ENCODE measurements around the gene ABLIM2.

ABLIM2 gene

DNA sequence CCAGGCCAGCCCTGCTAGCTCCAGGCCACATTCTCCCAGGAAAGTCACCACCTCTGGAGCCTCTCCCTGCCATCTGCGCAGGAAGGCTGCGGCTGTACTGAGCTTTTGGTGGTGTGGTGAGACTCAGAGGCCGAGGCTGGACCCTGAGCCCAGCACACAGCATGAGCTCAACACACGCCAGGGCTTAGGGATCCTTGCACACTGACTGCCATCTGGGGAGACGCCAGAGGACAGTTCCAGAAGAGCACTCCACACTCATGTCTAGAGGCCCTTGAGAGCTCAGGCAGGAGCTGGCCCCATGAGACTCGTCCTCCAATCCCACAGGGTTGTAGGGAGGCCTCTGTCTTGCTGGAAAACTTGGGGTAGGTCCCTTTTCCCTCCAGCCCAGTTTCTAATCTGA lies 40.6 kb downstream of the ABLIM2 start:
- DNase-seq, result no peak

DNA sequence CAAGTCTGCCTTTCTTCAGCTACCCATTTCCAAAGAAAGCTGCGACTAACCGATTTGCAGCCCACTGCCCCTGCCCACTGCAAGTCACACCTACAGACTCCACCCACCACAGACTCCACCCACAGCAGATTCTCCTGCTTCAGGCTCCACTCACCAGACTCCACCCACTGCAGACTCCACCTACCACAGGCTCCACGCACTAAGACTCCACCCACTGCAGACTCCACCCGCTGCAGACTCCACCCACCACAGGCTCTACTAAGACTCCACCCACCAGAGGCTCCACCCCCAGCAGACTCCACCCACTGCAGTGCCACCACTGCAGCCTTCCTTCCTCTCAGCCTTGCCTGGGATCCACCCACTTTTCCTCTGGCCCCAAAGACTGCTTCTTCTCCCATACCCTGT lies 41.3 kb downstream of the ABLIM2 start:
- DNase-seq, result peak; percentile 78

DNA sequence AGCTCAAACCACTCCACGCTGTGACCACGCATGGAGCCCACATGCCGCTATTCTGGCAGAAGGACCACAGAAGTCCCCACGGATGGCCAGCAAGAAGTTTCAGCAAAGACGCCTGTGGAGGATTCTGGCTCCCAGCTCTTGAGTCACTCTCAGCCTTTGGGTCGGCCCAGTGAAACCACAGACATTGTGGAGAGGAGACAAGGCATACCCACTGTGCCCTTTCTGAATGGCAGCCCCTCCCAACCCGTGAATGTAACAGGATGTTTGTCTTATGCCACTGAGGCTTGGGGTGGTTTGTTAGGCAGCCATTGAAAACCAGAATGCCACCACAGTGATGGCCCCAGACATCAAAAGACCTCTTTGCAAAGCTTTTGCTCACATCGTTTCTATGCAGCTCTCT lies 42.7 kb downstream of the ABLIM2 start:
- no peak for DNase-seq

DNA sequence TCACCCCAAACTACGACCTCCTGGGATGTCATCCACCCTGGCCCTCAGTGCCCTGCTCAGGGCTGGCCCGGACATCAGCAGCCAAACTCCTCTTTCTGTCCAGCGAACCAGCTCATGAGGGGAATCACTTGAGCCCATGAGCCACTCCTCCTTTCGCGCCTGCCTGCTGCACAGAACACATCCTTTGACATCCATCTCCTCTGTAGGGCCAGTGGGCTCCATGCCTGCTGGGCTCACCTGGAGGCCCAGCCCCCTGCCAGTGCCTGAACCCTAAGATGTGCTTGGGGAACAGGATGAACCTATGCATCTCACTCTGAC lies 43.5 kb downstream of the ABLIM2 start:
- DNase-seq, result no peak

DNA sequence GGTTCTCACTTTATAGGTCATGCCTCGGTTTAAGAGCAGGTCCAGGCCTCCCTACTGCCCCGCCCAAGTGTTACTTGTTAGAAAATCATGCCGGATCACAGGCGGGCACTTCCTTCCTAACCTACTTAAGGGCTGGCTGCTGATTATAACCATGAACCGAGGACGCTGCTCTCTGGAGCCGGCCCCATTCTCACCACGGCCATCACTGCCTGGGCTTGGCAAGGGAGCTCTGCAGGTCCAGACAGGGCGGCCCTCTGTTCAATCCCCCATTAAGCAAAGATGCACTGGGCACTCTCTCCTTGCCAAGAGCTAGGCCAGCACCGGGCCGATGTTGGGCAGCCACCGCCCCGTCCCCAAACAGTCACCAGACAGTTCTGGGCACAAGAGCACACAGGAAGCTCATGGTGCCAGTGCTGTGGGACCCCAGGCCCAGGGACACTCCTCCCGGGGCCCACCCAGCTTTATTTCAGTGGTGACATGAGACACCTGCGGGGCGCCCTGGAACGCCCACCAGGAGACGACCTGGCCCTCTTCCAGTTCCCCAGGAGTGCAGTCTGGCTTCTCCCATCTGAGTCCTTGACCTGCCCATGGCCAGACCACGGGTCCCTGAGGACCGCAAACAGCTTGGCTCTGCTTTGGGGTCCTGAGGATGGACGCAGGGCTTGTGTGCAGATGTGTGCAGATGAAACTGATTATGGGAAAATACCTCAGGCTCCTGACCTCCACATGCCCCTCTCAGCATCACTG lies 44.0 kb downstream of the ABLIM2 start:
- DNase-seq, result peak; percentile 49

DNA sequence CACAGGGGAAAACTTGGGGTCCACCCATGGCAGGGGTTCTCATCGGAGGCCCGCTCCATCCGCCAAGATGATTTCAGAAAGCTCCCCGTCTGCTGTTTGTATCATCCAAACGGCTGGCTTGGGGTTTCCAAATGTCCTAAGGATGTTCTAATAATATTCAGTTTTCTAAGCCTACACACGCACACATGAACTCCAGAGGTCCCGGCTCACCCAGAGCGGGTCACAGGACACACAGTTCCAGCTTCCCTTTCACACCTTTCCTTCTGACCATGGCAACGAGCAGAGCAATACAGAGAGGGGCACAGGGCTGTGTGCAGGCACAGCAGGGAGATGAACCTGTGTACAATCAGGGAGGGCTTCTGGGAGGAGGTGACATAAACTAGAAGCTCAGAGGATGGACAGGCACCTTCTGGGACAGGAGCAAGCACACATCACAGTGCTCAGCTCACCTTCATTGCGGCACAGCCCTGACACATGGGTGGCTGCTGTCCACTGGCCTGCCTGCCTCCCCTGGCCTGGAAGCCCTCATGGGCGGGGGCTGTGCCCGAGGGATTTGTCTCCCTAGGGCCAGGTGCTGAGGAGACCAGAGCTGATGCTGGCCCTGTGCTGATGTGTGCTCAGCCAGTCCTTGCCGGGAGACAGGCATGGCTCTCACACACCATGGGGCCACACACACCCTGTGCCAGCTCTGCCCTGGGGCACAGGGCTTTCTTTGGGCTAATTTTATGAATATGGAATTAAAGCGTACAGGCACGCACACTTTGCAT lies 44.8 kb downstream of the ABLIM2 start:
- DNase-seq, result peak; percentile 81

DNA sequence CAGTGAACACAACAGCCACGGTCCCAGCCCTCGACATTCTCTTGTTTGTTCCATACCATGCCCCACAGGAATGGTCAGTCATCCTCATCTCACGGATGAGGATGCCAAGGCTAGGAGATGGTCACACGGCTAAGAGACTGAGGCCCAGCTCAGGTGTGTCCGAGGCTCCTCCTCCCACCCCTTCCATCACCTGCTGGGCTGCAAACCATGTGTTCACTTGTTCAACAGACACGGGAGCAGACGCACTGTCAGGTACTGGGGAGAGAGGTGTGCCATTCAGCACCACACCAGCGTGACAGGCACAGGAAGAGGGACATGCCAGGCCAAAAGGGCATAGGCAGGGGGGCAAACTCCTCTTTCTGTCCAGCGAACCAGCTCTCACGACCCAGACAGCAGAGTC lies 45.9 kb downstream of the ABLIM2 start:
- peak; percentile 94 for DNase-seq

DNA sequence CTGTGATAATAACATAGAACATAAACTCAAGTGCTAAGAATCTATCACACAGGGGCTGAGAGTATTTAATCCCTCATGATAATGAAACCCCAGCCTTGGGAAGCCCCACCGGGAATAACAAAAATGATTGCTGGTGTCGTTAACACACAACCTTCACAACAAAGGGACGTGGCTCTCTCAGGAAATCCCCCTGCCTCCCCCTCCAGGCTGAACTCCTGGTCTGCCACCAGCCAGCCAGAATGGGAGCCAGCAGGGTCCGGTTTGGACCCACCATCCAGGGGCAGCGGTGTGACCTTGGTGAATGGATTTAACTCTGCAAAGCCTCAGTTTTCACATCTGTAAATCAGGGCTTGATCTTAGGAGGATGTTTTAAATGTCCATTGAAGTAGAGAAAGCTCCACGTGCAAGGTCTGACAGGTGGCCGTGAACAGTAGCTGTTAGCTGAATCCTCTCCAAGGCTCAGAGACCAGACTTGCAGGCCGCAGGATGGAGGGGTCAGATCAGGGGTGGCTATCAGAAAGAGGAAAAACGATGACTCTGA lies 46.5 kb downstream of the ABLIM2 start:
- no peak for DNase-seq

DNA sequence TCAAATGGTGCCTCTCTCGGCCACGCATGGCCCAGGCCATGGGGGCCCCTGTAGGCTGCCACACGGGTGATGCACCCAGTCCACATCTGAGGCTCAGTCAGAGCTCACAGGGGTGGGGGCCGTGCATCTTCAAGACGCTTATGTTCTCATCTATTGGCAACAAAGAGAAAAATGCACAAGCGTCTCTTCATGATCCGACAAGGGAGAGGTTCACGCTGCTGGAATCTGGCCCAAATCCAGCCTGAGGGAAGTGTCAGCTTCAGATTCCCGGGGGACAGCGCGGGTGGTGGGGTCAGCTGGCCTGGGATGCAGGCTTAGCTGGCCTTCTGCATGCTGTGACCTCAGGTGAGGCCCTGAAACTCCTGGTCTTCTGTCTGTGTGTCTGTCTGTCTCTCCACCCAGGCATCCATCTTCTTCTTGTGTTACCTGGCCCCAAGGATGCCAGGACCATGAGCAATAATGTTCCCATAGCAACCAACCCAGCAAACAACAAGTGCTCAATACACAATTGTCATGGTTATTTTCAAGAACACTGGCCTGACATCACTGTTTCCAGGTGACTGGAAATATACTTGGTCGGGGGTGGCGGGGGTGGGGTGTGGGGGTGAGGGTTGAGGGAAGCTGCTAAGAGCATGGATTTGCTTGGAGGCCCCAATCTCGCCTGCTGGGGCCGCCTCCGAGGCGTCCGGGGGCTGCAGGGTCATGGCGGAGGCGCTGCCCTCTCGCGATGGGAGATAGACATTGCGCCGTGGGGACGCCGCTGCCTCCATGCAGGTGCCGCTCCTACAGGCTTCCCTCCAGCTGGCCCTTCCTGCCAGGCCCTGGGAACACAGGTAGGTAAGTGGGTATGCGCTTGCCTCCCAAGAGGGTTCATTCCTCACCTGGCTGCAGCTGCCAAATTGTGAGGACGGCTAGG lies 48.3 kb downstream of the ABLIM2 start:
- peak; percentile 93 for DNase-seq

DNA sequence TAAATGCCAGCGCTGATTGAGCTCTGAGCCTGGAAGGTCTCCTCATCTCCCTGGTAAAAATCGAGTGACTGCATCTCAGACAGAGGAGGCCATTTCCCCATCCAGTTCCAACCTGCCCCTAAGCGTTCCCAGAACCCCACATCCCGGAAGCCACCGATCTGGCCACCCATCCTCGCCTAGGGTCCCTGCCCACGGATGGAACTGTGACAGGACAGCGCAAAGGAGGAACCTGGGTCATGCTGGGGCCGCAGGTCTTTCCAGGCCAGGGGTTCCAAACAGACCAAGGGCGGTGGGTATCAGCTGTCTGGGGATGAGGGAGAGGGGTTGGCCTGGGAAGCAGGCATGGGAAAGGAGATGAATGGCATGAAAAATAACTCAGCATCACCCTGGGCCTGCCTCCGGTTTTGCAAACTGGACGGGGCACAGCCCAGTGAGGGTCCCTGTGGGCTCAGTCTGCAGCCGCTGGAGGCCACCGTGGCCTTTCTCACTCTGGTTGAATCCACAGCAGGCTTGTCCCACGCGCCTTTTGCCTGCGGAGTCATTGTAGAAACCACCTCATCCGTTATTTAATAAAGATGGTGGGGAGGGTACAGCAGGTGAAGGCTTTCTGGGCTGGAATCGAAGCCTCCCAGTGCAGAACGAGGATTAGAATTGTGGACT lies 49.1 kb downstream of the ABLIM2 start:
- no peak for DNase-seq

DNA sequence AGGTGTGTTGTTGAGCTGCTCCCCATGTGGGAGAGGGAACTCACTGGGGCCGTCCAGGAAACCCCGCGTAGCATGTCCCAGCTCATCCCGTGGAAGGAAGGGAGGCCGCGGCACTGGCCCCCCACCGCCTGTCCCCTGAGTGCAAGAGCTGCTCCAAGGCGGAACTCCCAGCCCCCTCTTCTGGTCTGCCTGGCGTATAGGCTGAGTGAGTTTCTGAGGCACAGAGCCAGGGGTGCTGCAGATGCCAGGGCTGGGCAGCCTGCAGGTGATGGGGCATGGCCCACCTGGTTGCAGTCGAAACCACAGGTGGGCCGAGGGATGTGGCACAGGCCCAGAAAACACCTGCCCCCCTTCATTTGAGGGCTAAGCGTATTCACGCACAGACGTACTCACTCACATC lies 49.6 kb downstream of the ABLIM2 start:
- peak; percentile 52 for DNase-seq

DNA sequence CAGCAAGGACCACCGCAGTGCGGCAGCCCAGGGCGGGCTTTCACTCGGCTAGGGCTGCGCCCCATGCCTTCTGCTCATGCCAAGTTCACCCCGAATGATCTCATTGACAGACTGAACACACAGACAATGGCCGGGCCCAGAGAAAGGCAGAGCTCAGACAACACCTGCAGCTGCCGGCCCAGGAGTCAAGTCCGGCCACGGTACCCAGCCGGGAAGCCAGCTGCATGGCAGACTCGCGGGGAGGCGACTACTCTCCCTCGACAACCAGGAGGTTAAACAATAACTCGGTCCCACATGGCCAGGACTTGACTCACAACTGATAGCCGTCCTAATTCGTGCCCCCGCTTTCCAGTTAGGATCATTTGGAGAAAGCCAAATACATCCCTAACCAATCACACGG lies 50.4 kb downstream of the ABLIM2 start:
- DNase-seq, result peak; percentile 97

DNA sequence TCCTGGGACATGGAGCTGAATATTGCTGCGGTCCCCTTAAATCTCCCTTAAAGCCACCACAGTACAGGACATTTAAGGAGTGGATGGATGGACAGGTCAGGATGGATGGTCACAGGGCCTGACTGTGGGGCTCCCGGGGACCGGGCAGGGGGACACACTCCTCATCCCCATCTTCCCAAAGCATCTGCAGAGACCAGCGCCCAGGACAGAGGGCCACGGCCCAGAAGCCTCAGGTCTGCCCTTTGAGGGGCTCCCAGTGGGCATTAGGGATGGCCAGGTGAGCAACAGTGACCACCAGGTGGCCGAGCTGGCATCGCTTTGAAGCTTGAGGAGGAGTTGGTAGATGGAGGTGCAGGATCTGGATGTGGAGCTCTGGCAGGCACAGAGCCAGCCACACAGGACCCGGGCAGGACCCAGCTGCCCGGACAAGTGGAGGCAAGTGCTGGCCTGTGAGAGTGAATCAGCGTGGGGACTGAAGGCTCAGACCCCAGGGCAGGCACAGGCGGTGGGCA lies 51.4 kb downstream of the ABLIM2 start:
- no peak for DNase-seq

DNA sequence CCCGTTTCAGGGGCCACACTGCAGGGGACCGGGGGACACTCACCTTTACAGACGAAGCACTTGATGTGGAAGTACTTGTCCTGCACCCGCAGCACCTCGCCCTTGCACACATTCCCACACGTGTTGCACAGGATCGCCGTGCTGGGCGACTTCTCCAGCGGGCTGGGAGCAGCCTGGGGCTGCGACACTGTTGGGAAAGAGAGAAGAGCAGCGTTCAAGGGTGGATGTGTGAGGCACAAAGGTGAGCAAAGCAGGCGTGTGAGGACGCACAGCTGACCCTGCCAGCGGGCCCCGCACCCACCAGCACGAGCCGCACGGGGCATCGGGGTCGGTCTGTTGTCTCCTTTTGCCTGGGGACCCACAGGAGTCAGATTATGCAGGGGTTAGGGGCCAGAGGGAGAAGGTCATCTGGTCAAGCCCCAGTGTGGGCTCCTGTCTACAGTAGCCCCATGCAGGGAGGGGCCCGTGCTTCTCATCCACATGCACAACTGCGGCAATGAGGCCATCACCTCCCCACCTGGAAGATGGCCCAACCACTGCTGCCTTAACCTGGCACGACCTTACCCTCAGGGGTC lies 52.1 kb downstream of the ABLIM2 start:
- DNase-seq, result no peak

DNA sequence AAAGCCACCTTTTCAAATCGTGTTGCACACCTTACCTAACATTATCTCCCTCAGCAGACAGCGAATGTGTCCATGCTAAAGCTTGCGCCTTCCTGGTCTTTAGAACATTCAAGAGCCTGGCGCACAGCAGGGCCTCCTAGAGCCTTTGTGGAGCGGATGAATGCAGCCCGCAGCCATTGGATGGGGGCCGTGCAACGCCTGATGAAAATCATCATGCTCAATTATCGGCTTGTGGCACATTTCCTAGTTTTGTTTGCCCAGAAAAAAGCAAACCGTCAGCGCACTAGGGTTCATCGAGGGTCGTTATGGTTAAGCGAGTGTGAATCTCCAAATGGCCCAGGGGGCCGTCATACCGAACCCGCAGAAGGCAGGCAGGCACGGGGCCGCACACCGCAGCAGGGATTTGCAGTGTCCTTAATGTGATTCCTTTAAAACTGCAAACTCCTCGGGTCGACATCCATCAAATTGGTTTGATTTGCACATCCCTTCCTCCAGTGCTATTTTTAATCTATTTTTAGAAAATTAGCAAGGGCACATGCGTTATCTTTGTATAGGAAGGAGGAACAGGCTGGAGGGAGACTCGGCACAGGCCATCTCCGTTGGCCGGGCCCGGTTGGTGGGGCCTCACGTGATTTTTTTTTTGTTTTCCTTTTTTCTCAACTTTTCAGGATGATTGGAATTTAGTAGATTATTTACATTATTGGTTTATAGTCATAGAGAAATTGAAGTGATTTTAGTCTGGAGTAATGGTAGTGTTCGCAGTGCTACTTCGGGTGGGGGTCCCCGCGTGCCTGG lies 53.1 kb downstream of the ABLIM2 start:
- DNase-seq, result no peak

DNA sequence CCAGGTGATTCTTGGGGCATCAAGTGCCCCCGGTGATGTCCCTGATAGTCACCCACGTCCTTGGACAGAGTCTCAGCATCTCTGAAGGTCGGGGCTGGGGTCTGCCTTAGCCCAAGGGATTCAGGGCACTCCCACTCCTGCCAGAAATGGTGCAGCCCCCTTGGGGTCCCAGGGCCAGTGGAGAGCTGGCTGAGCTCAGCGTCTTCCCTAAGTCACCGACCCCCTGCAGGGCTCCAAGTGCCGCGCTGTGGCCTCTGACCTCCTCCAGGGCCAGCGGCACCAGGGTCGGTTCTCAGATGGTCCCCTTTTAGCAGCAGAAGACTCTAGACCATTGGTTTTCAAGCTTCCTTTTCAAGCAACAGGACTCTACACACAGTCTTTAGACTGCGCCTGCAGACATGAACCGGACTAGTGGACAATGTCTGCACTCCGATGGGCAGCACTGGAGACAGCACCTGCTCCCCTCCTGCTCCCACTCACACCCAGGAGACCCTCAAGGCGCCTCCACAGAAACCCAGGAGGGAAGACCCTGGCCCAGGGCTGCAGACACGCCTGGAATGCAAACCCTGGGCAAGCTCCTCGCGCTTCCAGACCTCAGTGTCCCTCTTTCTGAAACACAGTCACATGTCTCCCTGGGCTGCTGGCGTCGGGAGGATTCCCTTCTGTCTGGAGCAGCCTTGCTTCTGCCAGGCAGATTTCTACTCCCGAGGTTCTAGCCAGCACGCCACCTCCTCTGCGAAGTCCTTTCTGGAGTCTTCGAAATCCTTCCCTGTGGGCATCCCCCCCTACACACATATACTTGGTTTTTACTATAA lies 53.9 kb downstream of the ABLIM2 start:
- DNase-seq, result no peak

DNA sequence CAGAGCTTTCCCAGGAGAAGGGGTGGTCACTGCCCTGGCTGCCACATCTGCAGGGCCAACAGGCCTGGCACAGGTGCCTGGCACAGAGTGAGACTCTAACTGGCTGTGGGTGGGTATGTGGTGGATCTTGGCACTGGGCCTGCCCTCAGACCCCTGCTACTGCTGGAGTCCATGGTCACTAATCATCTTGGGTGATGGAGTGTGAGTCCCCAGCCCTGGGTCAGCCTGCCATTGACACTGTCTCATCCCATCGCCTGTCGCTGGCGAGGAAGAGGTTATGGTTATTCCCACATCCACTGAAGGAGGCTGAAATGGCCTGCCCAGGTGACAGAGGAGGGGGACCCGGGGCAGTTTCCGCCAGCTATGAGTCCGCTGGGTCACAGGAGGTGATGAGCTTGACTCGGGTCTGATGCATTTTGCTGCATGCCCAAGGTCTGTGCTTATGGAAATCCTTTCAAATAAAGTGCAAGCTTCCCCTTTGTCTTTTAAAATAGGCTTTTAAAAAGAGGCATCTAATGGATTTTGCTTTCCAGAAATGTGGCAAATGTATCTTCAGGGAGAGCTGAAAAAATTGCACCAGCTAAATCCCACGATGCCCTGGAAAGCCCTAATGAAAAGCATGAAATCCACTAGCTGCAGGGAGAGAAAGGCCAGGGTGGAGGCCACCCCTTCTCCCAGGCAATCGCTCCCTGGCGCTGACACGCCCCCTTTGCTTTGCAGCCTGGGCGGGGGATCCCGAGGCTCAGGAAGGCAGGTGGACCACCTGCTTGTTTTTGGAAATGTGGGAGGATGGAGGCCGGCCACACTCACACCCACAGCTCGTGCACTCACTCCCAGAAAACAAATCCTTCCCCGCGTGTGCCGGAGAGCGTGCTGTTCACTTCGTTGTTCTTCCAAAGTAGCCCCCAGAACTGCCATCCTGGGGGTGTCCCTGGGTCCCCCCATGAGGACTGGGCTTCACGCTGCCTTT lies 54.9 kb downstream of the ABLIM2 start:
- no peak for DNase-seq

DNA sequence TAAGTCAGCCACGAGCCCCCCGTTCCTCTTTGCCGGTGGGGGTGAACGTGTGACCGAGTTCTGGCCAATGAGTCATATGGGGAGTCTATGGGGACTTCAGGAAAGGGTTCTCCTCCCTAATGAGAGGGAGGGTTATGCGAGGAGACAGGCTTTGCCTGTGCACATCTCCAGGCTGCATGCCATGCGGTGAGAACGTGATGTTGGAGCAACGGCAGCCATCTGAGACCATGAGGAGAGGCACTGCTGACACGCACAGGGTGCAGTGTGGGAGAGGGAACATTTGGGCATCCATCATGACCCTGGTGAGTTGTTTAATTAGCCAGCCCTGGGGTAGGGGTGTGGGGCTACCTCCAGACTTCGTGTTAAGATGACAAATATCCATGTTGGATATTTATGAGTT lies 55.8 kb downstream of the ABLIM2 start:
- DNase-seq, result no peak

DNA sequence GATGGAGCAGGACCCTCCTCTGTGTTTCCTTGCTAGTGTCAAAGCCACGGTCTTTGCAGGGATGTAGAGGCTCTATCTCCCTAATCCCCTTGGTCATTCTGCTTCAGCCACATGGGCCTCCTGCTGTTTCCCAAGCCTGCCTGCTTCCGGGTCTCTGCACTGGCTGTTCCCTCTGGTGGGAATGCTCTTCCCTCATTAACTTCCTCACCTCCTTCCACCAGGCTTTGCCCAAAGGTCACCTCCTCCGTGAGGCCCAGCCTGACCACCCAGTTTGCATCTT lies 56.6 kb downstream of the ABLIM2 start:
- no peak for DNase-seq
